ENCODE measurements around the gene NAT8L.

The NAT8L gene

DNA sequence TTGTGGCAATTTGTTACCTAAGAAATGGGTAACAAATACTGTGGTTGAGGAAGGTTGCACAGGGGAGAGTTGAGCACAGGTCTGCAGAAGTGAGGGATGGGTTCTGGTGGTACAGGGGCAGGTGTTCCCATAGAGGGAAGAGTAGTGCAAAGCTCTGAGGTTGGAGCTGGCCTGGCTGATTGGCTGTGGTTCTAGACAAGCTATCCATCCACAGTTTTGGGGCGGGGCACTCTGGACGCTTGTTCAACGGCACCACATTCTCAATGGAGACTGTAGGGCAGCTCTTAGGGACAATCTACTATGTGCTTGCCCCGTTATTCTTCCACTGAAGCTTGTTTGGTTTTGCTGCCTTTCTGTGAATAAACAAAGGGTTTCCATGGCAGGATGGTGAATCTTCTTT lies 35.4 kb downstream of the NAT8L start:
- DNase-seq (ENCODE audit: low spot score): no peak

DNA sequence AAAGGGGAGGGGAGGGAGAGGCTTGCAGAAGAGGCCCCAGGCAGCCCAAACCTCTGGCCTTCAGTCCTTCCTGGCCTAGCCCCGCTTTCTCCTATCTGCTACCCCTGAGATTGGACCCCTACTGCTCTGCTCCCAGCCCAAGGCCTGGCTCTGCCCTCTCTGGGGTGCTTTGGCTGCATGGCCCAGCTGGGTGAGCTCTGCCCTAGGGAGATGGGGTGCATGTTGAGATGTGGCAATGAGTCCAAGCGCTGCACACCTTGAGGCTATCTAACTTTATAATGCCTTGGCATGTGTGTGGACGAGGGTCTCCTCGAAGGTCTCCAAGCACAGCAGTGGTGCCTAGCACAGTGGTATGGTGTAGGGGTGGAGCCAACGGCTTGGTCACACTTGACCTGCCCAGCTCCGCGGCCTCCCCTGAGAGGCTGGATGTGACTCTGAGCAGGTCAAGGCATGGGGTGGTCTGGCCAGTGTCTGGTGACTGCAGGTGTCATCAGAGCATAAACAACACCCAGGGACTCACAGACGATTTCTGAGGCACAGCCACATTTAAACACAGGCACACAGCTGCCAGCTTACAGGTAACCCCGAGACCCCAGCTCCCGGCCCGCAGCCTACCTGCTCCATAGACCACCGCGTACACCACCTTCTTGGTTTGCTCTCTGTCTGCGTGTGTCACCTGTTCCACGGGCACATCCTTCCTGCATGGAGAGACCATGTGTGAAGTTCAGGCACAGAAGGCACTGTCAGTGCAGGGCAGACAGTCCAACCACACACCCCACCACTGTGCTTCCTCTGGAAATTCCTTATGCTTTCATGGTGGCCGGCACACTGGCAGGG lies 36.3 kb downstream of the NAT8L start:
- DNase-seq (ENCODE audit: low spot score): no peak

DNA sequence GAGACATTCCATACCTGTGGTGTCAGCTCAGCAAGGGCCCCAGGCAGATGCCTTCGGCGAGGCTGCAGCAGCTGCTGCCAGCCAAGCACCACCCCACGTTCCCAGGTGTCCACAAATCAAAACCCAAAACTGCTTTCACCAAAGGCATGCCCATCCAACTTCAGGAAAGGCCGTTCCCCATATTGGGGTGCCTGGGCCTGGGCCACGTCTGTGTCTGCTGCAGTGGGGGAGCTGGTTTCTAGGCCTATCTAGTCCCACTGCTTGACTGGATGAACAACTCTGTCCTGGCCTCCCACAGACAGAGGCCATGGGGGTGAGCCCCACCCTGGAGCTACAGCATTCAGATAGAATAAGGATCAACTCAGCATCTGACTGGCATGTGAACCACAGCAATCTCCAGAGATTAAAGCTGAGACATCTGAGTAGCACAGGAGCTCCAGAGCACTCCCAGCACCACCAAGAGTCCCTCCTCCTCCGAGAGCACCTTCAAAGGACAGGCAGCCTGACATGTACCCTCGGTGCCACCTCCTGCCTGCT lies 37.0 kb downstream of the NAT8L start:
- no peak for DNase-seq (ENCODE audit: low spot score)

GRCh38 chr4:2101346-2102044 lies 42.4 kb downstream of the NAT8L start:
- DNase-seq (ENCODE audit: low spot score): no peak

DNA sequence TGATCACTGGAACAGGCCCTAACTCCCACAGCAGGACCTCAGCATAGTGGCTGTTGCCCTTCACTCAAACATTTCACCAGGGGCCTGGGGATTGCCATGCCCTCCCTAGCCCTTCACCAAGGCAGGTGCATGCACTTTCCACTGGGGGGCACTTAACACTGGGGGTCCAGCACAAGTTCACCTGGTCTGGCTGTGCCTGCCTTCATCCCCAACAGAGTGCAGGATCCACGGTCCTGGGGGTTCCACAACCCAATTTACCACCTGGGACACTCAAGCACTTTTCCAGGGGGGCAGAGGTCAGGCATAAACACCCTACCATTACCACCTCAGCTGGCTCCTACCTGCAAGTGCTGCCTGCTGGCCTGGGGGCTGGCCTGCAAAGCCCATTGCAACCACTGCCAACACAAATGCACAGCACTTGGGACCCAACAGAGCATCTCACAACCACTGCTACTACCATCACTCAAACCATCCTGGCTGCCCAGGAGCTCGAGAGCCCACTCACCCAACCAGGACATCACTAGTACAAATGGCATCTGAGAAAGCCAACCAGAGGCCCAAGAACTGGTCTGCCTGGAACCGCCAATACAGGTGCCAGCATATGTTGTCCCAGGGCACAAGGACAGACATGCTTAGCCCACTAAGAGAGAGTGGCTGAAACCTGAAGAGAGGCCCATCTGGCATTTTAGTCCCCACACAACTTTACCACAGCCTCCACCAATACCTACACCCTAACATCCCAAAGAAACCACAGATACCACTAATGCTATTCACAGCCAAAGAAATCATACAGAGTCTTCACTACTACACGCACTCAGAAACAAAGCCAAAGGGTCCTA lies 43.1 kb downstream of the NAT8L start:
- DNase-seq (ENCODE audit: low spot score): no peak

- no peak for DNase-seq (ENCODE audit: low spot score)
Observed at GRCh38 chr4:2103127-2103842, 44.2 kb downstream of the NAT8L start.

- no peak for DNase-seq (ENCODE audit: low spot score)
Observed at GRCh38 chr4:2103843-2104547, 44.9 kb downstream of the NAT8L start.

GRCh38 chr4:2104556-2105345 lies 45.6 kb downstream of the NAT8L start:
- no peak for DNase-seq (ENCODE audit: low spot score)

- DNase-seq (ENCODE audit: low spot score): no peak
Observed at GRCh38 chr4:2105559-2105958, 46.4 kb downstream of the NAT8L start.

DNA sequence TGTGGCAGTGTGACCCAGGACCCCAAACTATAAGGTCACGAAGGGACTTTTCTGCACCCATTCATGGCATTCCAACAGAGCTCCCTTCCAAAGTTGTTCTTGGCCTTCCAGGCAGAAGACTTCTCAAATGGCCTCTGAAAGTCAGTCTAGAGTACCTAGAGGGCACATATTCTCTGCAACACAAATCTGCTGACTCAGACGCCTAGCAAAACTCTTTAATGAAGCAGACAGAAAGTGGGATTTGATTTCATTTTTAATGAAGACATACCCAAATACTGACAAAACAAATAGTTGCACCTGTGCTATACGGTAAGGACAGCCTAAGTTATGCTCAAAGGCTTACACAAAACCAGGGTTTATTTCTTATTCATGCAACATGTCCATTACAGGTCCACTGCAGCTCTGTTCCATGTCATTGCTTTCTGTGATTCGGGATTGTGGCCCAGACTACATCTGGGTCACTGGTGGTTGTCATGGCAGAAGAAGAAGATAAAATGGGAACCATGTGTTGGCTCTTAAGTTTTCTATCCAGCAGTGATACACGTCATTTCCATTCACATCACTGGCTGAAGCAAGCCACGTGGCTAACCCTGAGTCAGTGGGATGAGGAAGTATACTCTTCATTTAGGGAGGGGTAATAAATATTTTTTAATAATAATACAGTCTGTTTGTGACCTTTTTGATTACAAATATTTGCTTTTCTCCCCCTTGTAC lies 57.7 kb downstream of the NAT8L start:
- no peak for DNase-seq (ENCODE audit: low spot score)
